ENCODE data around the gene KRTAP4-8. TPM values are rescaled to one million over a fixed set of nuclear protein-coding genes. Genes with fewer than 3 reads are reported as not detected.

Gene KRTAP4-8
- total RNA-seq, 2 donors from 2014 or later = not detected

- H3K4me3 ChIP-seq = no peak overlapping the region
- H3K27ac ChIP-seq = no peak overlapping the region
- H3K9me3 ChIP-seq = peaks cover 0 to 16% of the 10 kb centered on the region in 2 donors
- no peaks in the 10 kb centered on the region for H3K4me1 ChIP-seq
- H3K27me3 ChIP-seq = no peaks in the 10 kb centered on the region
- no peak for TF ChIP-seq CTCF (IDR thresholded peaks at IDR 0.05)
- DNase-seq (ENCODE audit: low spot score) = no peak
- H3K36me3 ChIP-seq = no peaks in the 10 kb centered on the region
Observed at GRCh38 chr17:41054025-41054424, 43.9 kb downstream of the KRTAP4-8 start.

GRCh38 chr17:41052566-41052965, 45.4 kb downstream of the KRTAP4-8 start:
- no peak for TF ChIP-seq CTCF (IDR thresholded peaks at IDR 0.05)
- no peak for DNase-seq (ENCODE audit: low spot score)
- H3K27ac ChIP-seq = no peak overlapping the region

GRCh38 chr17:41049110-41049509, 48.8 kb downstream of the KRTAP4-8 start:
- no peak for DNase-seq (ENCODE audit: low spot score)
- H3K27me3 ChIP-seq = no peaks in the 10 kb centered on the region
- no peak overlapping the region for H3K4me3 ChIP-seq
- no peaks in the 10 kb centered on the region for H3K36me3 ChIP-seq
- H3K27ac ChIP-seq = no peak overlapping the region
- H3K4me1 ChIP-seq = no peaks in the 10 kb centered on the region
- TF ChIP-seq CTCF (IDR thresholded peaks at IDR 0.05) = no peak
- peaks cover 0 to 8% of the 10 kb centered on the region in 2 donors for H3K9me3 ChIP-seq

More at GRCh38 chr17:41052566-41052965, 45.4 kb downstream of the KRTAP4-8 start:
- H3K4me1 ChIP-seq = no peaks in the 10 kb centered on the region
- H3K9me3 ChIP-seq = peaks cover 0 to 13% of the 10 kb centered on the region in 2 donors
- H3K27me3 ChIP-seq = no peaks in the 10 kb centered on the region
- H3K36me3 ChIP-seq = no peaks in the 10 kb centered on the region
- no peak overlapping the region for H3K4me3 ChIP-seq

GRCh38 chr17:41048441-41048840, 49.5 kb downstream of the KRTAP4-8 start:
- no peak overlapping the region for H3K4me3 ChIP-seq
- no peak for TF ChIP-seq CTCF (IDR thresholded peaks at IDR 0.05)
- DNase-seq (ENCODE audit: low spot score) = no peak
- H3K27me3 ChIP-seq = no peaks in the 10 kb centered on the region
- H3K36me3 ChIP-seq = no peaks in the 10 kb centered on the region
- no peak overlapping the region for H3K27ac ChIP-seq
- peaks cover 0 to 4% of the 10 kb centered on the region in 2 donors for H3K9me3 ChIP-seq
- H3K4me1 ChIP-seq = no peaks in the 10 kb centered on the region

Other genes starting within 250 kb of the KRTAP4-8 start
- not detected for gene KRT12, start 230.9 kb downstream of the KRTAP4-8 start, total RNA-seq
- gene KRT20, start 212.9 kb downstream of the KRTAP4-8 start, total RNA-seq = not detected
- not detected for gene KRT23, start 160.5 kb downstream of the KRTAP4-8 start, total RNA-seq
- gene KRT39, start 131.2 kb downstream of the KRTAP4-8 start, total RNA-seq = not detected
- not detected for gene KRT40, start 113.8 kb downstream of the KRTAP4-8 start, total RNA-seq
- not detected for gene KRTAP3-3, start 104.0 kb downstream of the KRTAP4-8 start, total RNA-seq
- gene KRTAP3-2, start 98.2 kb downstream of the KRTAP4-8 start, total RNA-seq = not detected
- not detected for gene KRTAP3-1, start 89.0 kb downstream of the KRTAP4-8 start, total RNA-seq
- gene KRTAP1-5, start 70.9 kb downstream of the KRTAP4-8 start, total RNA-seq = not detected
- gene KRTAP1-4, start 67.9 kb downstream of the KRTAP4-8 start, total RNA-seq = not detected
- under 1 TPM in 1 of 2 donors, not detected in 1; 0.39 TPM for gene KRTAP1-3, start 63.3 kb downstream of the KRTAP4-8 start, total RNA-seq
- gene KRTAP1-1, start 56.7 kb downstream of the KRTAP4-8 start, total RNA-seq = not detected
- gene KRTAP2-1, start 50.8 kb downstream of the KRTAP4-8 start, total RNA-seq = not detected
- gene KRTAP2-2, start 42.9 kb downstream of the KRTAP4-8 start, total RNA-seq = not detected
- not detected for gene KRTAP2-3, start 38.0 kb downstream of the KRTAP4-8 start, total RNA-seq
- gene KRTAP2-4, start 32.3 kb downstream of the KRTAP4-8 start, total RNA-seq = not detected
- not detected for gene KRTAP4-7, start 14.0 kb downstream of the KRTAP4-8 start, total RNA-seq
- gene KRTAP4-16, start 4.1 kb upstream of the KRTAP4-8 start, total RNA-seq = not detected
- gene KRTAP4-9, start 7.2 kb upstream of the KRTAP4-8 start, total RNA-seq = not detected
- gene KRTAP4-11, start 20.2 kb upstream of the KRTAP4-8 start, total RNA-seq = not detected
- not detected for gene KRTAP4-12, start 26.0 kb upstream of the KRTAP4-8 start, total RNA-seq
- not detected for gene KRTAP4-6, start 42.4 kb upstream of the KRTAP4-8 start, total RNA-seq
- gene KRTAP4-5, start 51.7 kb upstream of the KRTAP4-8 start, total RNA-seq = not detected
- gene KRTAP4-4, start 62.6 kb upstream of the KRTAP4-8 start, total RNA-seq = not detected
- gene KRTAP4-3, start 70.1 kb upstream of the KRTAP4-8 start, total RNA-seq = not detected
- not detected for gene KRTAP4-2, start 80.1 kb upstream of the KRTAP4-8 start, total RNA-seq
- not detected for gene KRTAP4-1, start 86.8 kb upstream of the KRTAP4-8 start, total RNA-seq
- not detected for gene KRTAP9-1, start 91.7 kb upstream of the KRTAP4-8 start, total RNA-seq
- gene KRTAP9-2, start 128.5 kb upstream of the KRTAP4-8 start, total RNA-seq = not detected
- not detected for gene KRTAP9-3, start 134.3 kb upstream of the KRTAP4-8 start, total RNA-seq
- gene KRTAP9-8, start 139.9 kb upstream of the KRTAP4-8 start, total RNA-seq = not detected
- gene KRTAP9-4, start 151.5 kb upstream of the KRTAP4-8 start, total RNA-seq = not detected
- gene KRTAP9-9, start 157.2 kb upstream of the KRTAP4-8 start, total RNA-seq = not detected
- not detected for gene KRTAP9-6, start 167.2 kb upstream of the KRTAP4-8 start, total RNA-seq
- not detected for gene KRTAP9-7, start 177.6 kb upstream of the KRTAP4-8 start, total RNA-seq
- not detected for gene KRTAP29-1, start 204.7 kb upstream of the KRTAP4-8 start, total RNA-seq
- not detected for gene KRTAP16-1, start 211.2 kb upstream of the KRTAP4-8 start, total RNA-seq
- not detected for gene KRTAP17-1, start 217.6 kb upstream of the KRTAP4-8 start, total RNA-seq

Data from right atrium auricular region (tissue), 2 donors.